Measurements from ENCODE around the gene BTBD10.

The BTBD10 gene

GRCh38 chr11:13461291-13461690 lies 1.7 kb downstream of the BTBD10 start:
- peaks cover 3% of the 10 kb centered on the region for H3K27me3 Mint-ChIP-seq (ENCODE audit: low read depth, poor library complexity)
- peaks cover 4% of the 10 kb centered on the region for H3K9me3 Mint-ChIP-seq
- H3K27ac Mint-ChIP-seq, result no peak overlapping the region
- H3K4me1 Mint-ChIP-seq, result peaks cover 24% of the 10 kb centered on the region
- TF ChIP-seq CTCF (IDR thresholded peaks at IDR 0.05), result no peak
- H3K4me3 Mint-ChIP-seq, result peak overlapping the region; percentile 100
- no peak for DNase-seq
- peaks cover 14% of the 10 kb centered on the region for H3K36me3 Mint-ChIP-seq (ENCODE audit: low read depth)

GRCh38 chr11:13450832-13451397 lies 12.1 kb downstream of the BTBD10 start:
- H3K27me3 Mint-ChIP-seq (ENCODE audit: low read depth, poor library complexity), result no peaks in the 10 kb centered on the region
- no peak for TF ChIP-seq CTCF (IDR thresholded peaks at IDR 0.05)
- no peak overlapping the region for H3K27ac Mint-ChIP-seq
- DNase-seq, result no peak
- peaks cover 16% of the 10 kb centered on the region for H3K9me3 Mint-ChIP-seq
- H3K4me1 Mint-ChIP-seq, result no peaks in the 10 kb centered on the region
- H3K36me3 Mint-ChIP-seq (ENCODE audit: low read depth), result peaks cover 20% of the 10 kb centered on the region
- H3K4me3 Mint-ChIP-seq, result no peak overlapping the region

DNA sequence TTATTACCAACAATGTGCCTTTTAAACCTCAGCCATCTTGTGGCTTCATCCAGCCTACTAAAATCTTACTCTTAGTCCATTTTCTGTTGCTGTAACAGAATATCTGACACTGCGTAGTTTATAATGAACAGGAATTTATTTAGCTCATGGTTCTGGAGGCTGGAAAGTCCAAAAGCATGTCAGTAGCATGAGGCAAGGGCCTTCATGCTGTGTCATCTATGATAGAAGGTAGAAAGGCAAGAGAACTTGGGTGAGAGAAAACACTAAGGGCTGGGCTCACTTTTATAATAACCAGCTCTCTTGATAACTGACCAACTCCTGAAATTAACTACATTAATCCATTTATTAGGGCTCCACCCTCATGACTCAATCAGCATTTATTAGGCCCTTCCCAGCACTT lies 13.5 kb downstream of the BTBD10 start:
- peaks cover 20% of the 10 kb centered on the region for H3K36me3 Mint-ChIP-seq (ENCODE audit: low read depth)

DNA sequence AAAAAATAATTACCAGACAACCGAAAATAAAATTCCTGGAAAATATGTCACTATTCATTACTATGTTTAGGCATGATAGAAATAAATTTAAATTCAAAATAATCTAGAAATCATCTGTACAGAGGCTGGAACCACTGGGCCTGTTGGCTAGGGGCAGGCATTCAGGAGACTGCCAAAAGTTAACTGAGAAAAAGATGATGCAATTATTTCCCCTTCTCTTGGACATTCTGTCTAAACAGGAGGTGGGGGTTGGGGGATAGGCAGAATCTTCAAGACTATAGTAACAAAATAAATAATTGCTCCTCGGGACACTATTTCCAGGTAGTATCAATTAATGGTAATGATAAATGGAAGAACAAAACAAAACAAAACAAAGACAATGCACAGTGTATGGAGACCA lies 14.1 kb downstream of the BTBD10 start:
- no peak overlapping the region for H3K4me3 Mint-ChIP-seq

More for the DNA sequence above, 13.5 kb downstream of the BTBD10 start:
- no peaks in the 10 kb centered on the region for H3K27me3 Mint-ChIP-seq (ENCODE audit: low read depth, poor library complexity)
- no peak for DNase-seq
- no peak for TF ChIP-seq CTCF (IDR thresholded peaks at IDR 0.05)
- H3K4me3 Mint-ChIP-seq, result no peak overlapping the region
- peaks cover 16% of the 10 kb centered on the region for H3K9me3 Mint-ChIP-seq
- no peak overlapping the region for H3K27ac Mint-ChIP-seq
- H3K4me1 Mint-ChIP-seq, result no peaks in the 10 kb centered on the region

GRCh38 chr11:13446444-13446843 lies 16.6 kb downstream of the BTBD10 start:
- no peak for DNase-seq
- peaks cover 10% of the 10 kb centered on the region for H3K9me3 Mint-ChIP-seq
- TF ChIP-seq CTCF (IDR thresholded peaks at IDR 0.05), result no peak
- no peak overlapping the region for H3K4me3 Mint-ChIP-seq
- H3K4me1 Mint-ChIP-seq, result no peaks in the 10 kb centered on the region
- peaks cover 6% of the 10 kb centered on the region for H3K36me3 Mint-ChIP-seq (ENCODE audit: low read depth)
- no peak overlapping the region for H3K27ac Mint-ChIP-seq
- H3K27me3 Mint-ChIP-seq (ENCODE audit: low read depth, poor library complexity), result no peaks in the 10 kb centered on the region

More for the DNA sequence above, 14.1 kb downstream of the BTBD10 start:
- no peak for DNase-seq
- no peak for TF ChIP-seq CTCF (IDR thresholded peaks at IDR 0.05)
- Mint-ChIP-seq H3K9me3 (peaks cover 12% of the 10 kb centered on the region), H3K36me3 (ENCODE audit: low read depth) (peaks cover 17% of the 10 kb centered on the region), H3K27me3 (ENCODE audit: low read depth, poor library complexity) (no peaks in the 10 kb centered on the region), H3K4me1 (no peaks in the 10 kb centered on the region), H3K27ac (no peak overlapping the region)

GRCh38 chr11:13445588-13445987 lies 17.4 kb downstream of the BTBD10 start:
- Mint-ChIP-seq H3K9me3 (peaks cover 7% of the 10 kb centered on the region), H3K36me3 (ENCODE audit: low read depth) (peaks cover 3% of the 10 kb centered on the region), H3K4me1 (no peaks in the 10 kb centered on the region), H3K27ac (no peak overlapping the region), H3K27me3 (ENCODE audit: low read depth, poor library complexity) (no peaks in the 10 kb centered on the region), H3K4me3 (no peak overlapping the region)
- no peak for DNase-seq
- TF ChIP-seq CTCF (IDR thresholded peaks at IDR 0.05), result no peak
